ENCODE data around the gene MAP4K5. TPM values are rescaled to one million over a fixed set of nuclear protein-coding genes. Genes with fewer than 3 reads are reported as not detected.
"Not testable (repeated sequence)": the region's sequence is repeated elsewhere in the genome, so short reads cannot be mapped to it uniquely, and the experiment has no call there.

Gene MAP4K5
- total RNA-seq, 1 donor from 2014 or later: 123 TPM

- no peak overlapping the region for H3K27ac Mint-ChIP-seq (ENCODE audit: unreplicated experiment)
- no peak for TF ChIP-seq CTCF (IDR thresholded peaks at IDR 0.05)
- peaks cover 4% of the 10 kb centered on the region for H3K27me3 Mint-ChIP-seq (ENCODE audit: unreplicated experiment)
Measured at GRCh38 chr14:50541159-50541567, 8.8 kb upstream of the MAP4K5 start.

GRCh38 chr14:50539051-50539450 is 6.7 kb upstream of the MAP4K5 start:
- Mint-ChIP-seq H3K9me3 (ENCODE audit: unreplicated experiment) (no peaks in the 10 kb centered on the region), H3K27me3 (ENCODE audit: unreplicated experiment) (no peaks in the 10 kb centered on the region), H3K27ac (ENCODE audit: unreplicated experiment) (no peak overlapping the region), H3K4me1 (ENCODE audit: unreplicated experiment) (no peaks in the 10 kb centered on the region), H3K4me3 (ENCODE audit: unreplicated experiment) (no peak overlapping the region), H3K36me3 (ENCODE audit: unreplicated experiment) (no peaks in the 10 kb centered on the region)
- no peak for DNase-seq (ENCODE audit: extremely low spot score, unreplicated experiment)
- TF ChIP-seq CTCF (IDR thresholded peaks at IDR 0.05): no peak

More at GRCh38 chr14:50541159-50541567, 8.8 kb upstream of the MAP4K5 start:
- no peak overlapping the region for H3K4me3 Mint-ChIP-seq (ENCODE audit: unreplicated experiment)
- H3K36me3 Mint-ChIP-seq (ENCODE audit: unreplicated experiment): no peaks in the 10 kb centered on the region
- H3K9me3 Mint-ChIP-seq (ENCODE audit: unreplicated experiment): no peaks in the 10 kb centered on the region
- no peak for DNase-seq (ENCODE audit: extremely low spot score, unreplicated experiment)
- no peaks in the 10 kb centered on the region for H3K4me1 Mint-ChIP-seq (ENCODE audit: unreplicated experiment)

GRCh38 chr14:50538034-50538433 is 5.7 kb upstream of the MAP4K5 start:
- H3K9me3 Mint-ChIP-seq (ENCODE audit: unreplicated experiment); H3K27ac Mint-ChIP-seq (ENCODE audit: unreplicated experiment); H3K4me3 Mint-ChIP-seq (ENCODE audit: unreplicated experiment); H3K4me1 Mint-ChIP-seq (ENCODE audit: unreplicated experiment); H3K27me3 Mint-ChIP-seq (ENCODE audit: unreplicated experiment); DNase-seq (ENCODE audit: extremely low spot score, unreplicated experiment); H3K36me3 Mint-ChIP-seq (ENCODE audit: unreplicated experiment): not testable (repeated sequence)

GRCh38 chr14:50534997-50535396 is 2.6 kb upstream of the MAP4K5 start:
- Mint-ChIP-seq H3K36me3 (ENCODE audit: unreplicated experiment) (no peaks in the 10 kb centered on the region), H3K27ac (ENCODE audit: unreplicated experiment) (no peak overlapping the region), H3K4me3 (ENCODE audit: unreplicated experiment) (no peak overlapping the region), H3K27me3 (ENCODE audit: unreplicated experiment) (no peaks in the 10 kb centered on the region), H3K4me1 (ENCODE audit: unreplicated experiment) (peaks cover 18% of the 10 kb centered on the region), H3K9me3 (ENCODE audit: unreplicated experiment) (no peaks in the 10 kb centered on the region)
- DNase-seq (ENCODE audit: extremely low spot score, unreplicated experiment): no peak
- TF ChIP-seq CTCF (IDR thresholded peaks at IDR 0.05): no peak

- no peak for DNase-seq (ENCODE audit: extremely low spot score, unreplicated experiment)
- Mint-ChIP-seq H3K9me3 (ENCODE audit: unreplicated experiment) (no peaks in the 10 kb centered on the region), H3K27me3 (ENCODE audit: unreplicated experiment) (no peaks in the 10 kb centered on the region), H3K4me1 (ENCODE audit: unreplicated experiment) (peaks cover 24% of the 10 kb centered on the region), H3K27ac (ENCODE audit: unreplicated experiment) (no peak overlapping the region), H3K4me3 (ENCODE audit: unreplicated experiment) (no peak overlapping the region), H3K36me3 (ENCODE audit: unreplicated experiment) (no peaks in the 10 kb centered on the region)
- TF ChIP-seq CTCF (IDR thresholded peaks at IDR 0.05): no peak
Measured at GRCh38 chr14:50534416-50534815, 2.0 kb upstream of the MAP4K5 start.

GRCh38 chr14:50533806-50534205 is 1.4 kb upstream of the MAP4K5 start:
- DNase-seq (ENCODE audit: extremely low spot score, unreplicated experiment): no peak
- Mint-ChIP-seq H3K36me3 (ENCODE audit: unreplicated experiment) (no peaks in the 10 kb centered on the region), H3K27me3 (ENCODE audit: unreplicated experiment) (no peaks in the 10 kb centered on the region), H3K9me3 (ENCODE audit: unreplicated experiment) (no peaks in the 10 kb centered on the region), H3K4me3 (ENCODE audit: unreplicated experiment) (no peak overlapping the region), H3K27ac (ENCODE audit: unreplicated experiment) (no peak overlapping the region), H3K4me1 (ENCODE audit: unreplicated experiment) (peaks cover 30% of the 10 kb centered on the region)
- no peak for TF ChIP-seq CTCF (IDR thresholded peaks at IDR 0.05)

All from osteocyte (in vitro differentiated cells).